ENCODE results near the gene EVA1B.

GRCh38 chr1:36305915-36306209 is 17.6 kb downstream of the EVA1B start:
- TF ChIP-seq CTCF (IDR thresholded peaks at IDR 0.05), result no peak
- TF ChIP-seq POLR2A (IDR thresholded peaks at IDR 0.05), result no peak

All from adrenal gland (tissue), 5 donors.